ENCODE measurements around the gene USP48. TPM values are rescaled to one million over a fixed set of nuclear protein-coding genes. Genes with fewer than 3 reads are reported as not detected.
A peak's percentile ranks its signal among the peaks of the same experiment; 100 is the strongest.

USP48 gene, protein sequence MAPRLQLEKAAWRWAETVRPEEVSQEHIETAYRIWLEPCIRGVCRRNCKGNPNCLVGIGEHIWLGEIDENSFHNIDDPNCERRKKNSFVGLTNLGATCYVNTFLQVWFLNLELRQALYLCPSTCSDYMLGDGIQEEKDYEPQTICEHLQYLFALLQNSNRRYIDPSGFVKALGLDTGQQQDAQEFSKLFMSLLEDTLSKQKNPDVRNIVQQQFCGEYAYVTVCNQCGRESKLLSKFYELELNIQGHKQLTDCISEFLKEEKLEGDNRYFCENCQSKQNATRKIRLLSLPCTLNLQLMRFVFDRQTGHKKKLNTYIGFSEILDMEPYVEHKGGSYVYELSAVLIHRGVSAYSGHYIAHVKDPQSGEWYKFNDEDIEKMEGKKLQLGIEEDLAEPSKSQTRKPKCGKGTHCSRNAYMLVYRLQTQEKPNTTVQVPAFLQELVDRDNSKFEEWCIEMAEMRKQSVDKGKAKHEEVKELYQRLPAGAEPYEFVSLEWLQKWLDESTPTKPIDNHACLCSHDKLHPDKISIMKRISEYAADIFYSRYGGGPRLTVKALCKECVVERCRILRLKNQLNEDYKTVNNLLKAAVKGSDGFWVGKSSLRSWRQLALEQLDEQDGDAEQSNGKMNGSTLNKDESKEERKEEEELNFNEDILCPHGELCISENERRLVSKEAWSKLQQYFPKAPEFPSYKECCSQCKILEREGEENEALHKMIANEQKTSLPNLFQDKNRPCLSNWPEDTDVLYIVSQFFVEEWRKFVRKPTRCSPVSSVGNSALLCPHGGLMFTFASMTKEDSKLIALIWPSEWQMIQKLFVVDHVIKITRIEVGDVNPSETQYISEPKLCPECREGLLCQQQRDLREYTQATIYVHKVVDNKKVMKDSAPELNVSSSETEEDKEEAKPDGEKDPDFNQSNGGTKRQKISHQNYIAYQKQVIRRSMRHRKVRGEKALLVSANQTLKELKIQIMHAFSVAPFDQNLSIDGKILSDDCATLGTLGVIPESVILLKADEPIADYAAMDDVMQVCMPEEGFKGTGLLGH
- 49.1 and 52.0 TPM in 2 replicates for total RNA-seq (2022)
- percentile 77 among the genes with signal in this experiment for Bru-seq, nascent RNA
- BruChase-seq, experiment 1, labeled RNA remaining after a 2-hour chase: percentile 83 among the genes with signal in this experiment
- BruChase-seq, experiment 2, labeled RNA remaining after a 6-hour chase: percentile 80 among the genes with signal in this experiment
- long read RNA-seq, full-length matches to known transcripts: 27 of 47 reads
- long read RNA-seq, partial matches to known transcripts: 8 of 47 reads
- long read RNA-seq, other reads (novel, unspliced or antisense): 12 of 47 reads

GRCh38 chr1:21782868-21783678 lies at the start of gene USP48:
TSS of gene USP48 (minus strand) at chr1:21783149. CDS start at chr1:21782957, 192 bp downstream.
- Mint-ChIP-seq H3K27ac (ENCODE audit: unreplicated experiment) (peak within 1 kb of the TSS; percentile 98), H3K4me3 (ENCODE audit: unreplicated experiment) (peak within 1 kb of the TSS; percentile 86), H3K4me1 (ENCODE audit: low read depth, unreplicated experiment) (no peaks in the 10 kb centered on the region), H3K27me3 (ENCODE audit: insufficient read depth, unreplicated experiment) (no peaks in the 10 kb centered on the region), H3K36me3 (ENCODE audit: insufficient read depth, unreplicated experiment) (peaks cover 19% of the 10 kb centered on the region), H3K9me3 (ENCODE audit: unreplicated experiment) (peaks cover 9% of the 10 kb centered on the region)
- H3K4me1 ChIP-seq: no peaks in the 10 kb centered on the region
- DNase-seq: peak; percentile 96 to 98
- CTCF ChIA-PET: interaction anchor here (0.6 kb wide), 1 partner anchor 245 kb away, joined by 5 read pairs; no protein-coding TSS in a partner anchor
- POLR2A ChIA-PET: interaction anchor here (0.7 kb wide), 2 partner anchors 114 to 119 kb away, joined by 3 to 4 read pairs; no protein-coding TSS in a partner anchor
- TSS peak; percentile 93 for BruUV-seq (replicated peaks)
- no peaks in the 10 kb centered on the region for H3K9me3 ChIP-seq
- TF ChIP-seq CTCF (IDR thresholded peaks at IDR 0.05; ENCODE audit: insufficient read depth in 1 of 2, low read depth in 1 of 2, low read length in 1 of 2, severe bottlenecking in 1 of 2, unreplicated experiment in 1 of 2): no peak
- H3K27me3 ChIP-seq (replicated peaks; ENCODE audit: control insufficient read depth, insufficient read depth, low read length): no peaks in the 10 kb centered on the region
- intact Hi-C loops (cut with micrococcal nuclease; ENCODE audit: unreplicated experiment): loop anchor here (1.0 to 10.0 kb wide), 2 partner anchors 80 to 108 kb away; no protein-coding TSS in a partner anchor
- peak within 1 kb of the TSS; percentile 91 for H3K4me3 ChIP-seq (ENCODE audit: low read depth, low read length)
- no peaks in the 10 kb centered on the region for H3K36me3 ChIP-seq (ENCODE audit: control insufficient read depth, insufficient read depth, low read length)

- H3K36me3 ChIP-seq (ENCODE audit: control insufficient read depth, insufficient read depth, low read length): peaks cover 5% of the 10 kb centered on the region
- no peaks in the 10 kb centered on the region for H3K9me3 ChIP-seq
- intact Hi-C loops (cut with micrococcal nuclease; ENCODE audit: unreplicated experiment): no loop called here
- Mint-ChIP-seq H3K9me3 (ENCODE audit: unreplicated experiment) (no peaks in the 10 kb centered on the region), H3K4me1 (ENCODE audit: low read depth, unreplicated experiment) (no peaks in the 10 kb centered on the region), H3K27me3 (ENCODE audit: insufficient read depth, unreplicated experiment) (no peaks in the 10 kb centered on the region), H3K4me3 (ENCODE audit: unreplicated experiment) (no peak overlapping the region), H3K27ac (ENCODE audit: unreplicated experiment) (no peak overlapping the region), H3K36me3 (ENCODE audit: insufficient read depth, unreplicated experiment) (peaks cover 81% of the 10 kb centered on the region)
- H3K4me1 ChIP-seq: no peaks in the 10 kb centered on the region
- TF ChIP-seq CTCF (IDR thresholded peaks at IDR 0.05; ENCODE audit: insufficient read depth in 1 of 2, low read depth in 1 of 2, low read length in 1 of 2, severe bottlenecking in 1 of 2, unreplicated experiment in 1 of 2): no peak
- BruUV-seq (replicated peaks): no TSS peak
- DNase-seq: no peak
- no peaks in the 10 kb centered on the region for H3K27me3 ChIP-seq (replicated peaks; ENCODE audit: control insufficient read depth, insufficient read depth, low read length)
- CTCF ChIA-PET: no interaction called here
- POLR2A ChIA-PET: no interaction called here
- H3K4me3 ChIP-seq (ENCODE audit: low read depth, low read length): no peak overlapping the region
These were observed 48.6 kb upstream of the USP48 start for GRCh38 chr1:21831454-21831970.

Data from Caco-2 (cell line).